Suppressor macrophage (primary cell): ENCODE measurements around the gene DISC1.
"Not testable (repeated sequence)": the region's sequence is repeated elsewhere in the genome, so short reads cannot be mapped to it uniquely, and the experiment has no call there.

ENCODE experiments used
- DNase-seq, 4 experiments: peaks; one replicate each; pipeline ENCODE4 v3.0.0-alpha.2; 2020 to 2022

DISC1 gene

DNA sequence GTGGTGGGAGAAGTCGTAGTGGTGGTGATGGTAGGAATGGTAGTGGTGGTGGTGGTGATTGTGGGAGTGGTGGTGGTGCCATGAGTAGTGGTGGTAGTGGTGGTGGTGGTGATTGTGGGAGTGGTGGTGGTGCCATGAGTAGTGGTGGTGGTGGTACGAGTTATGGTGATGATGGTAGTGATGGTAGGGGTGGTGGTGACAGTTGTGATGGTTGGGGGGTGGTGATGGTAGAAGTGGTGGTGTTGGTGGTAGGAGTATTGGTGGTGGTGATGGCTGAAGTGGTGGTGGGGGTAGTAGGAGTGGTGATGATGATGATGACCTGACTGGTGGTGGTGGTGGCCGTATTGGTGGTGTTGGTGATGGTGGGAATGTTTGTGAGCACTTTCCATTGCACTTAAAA is 107.1 kb downstream of the DISC1 start:
- DNase-seq, result no peak

DNA sequence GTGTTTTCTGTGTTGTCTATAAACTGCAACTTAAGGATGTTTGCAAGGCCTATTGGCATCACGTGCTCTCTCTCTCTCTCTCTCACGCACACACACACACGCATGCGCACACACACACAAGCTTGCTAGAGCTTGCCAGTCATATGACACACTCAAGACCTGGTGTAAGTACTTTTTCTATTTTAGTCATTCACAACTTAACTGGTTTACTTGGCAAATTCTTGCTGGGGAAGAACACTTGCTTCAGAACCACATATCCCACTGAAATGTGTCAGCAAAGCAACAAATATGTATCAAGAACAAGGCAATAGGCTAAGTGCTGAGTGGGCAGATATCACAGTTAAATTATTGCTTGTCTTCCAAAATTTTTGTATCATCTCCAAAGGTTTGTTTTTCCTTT is 107.8 kb downstream of the DISC1 start:
- peak; percentile 52 to 60 (median 59) for DNase-seq

GRCh38 chr1:231735411-231735810 is 108.8 kb downstream of the DISC1 start:
- no peak for DNase-seq

DNA sequence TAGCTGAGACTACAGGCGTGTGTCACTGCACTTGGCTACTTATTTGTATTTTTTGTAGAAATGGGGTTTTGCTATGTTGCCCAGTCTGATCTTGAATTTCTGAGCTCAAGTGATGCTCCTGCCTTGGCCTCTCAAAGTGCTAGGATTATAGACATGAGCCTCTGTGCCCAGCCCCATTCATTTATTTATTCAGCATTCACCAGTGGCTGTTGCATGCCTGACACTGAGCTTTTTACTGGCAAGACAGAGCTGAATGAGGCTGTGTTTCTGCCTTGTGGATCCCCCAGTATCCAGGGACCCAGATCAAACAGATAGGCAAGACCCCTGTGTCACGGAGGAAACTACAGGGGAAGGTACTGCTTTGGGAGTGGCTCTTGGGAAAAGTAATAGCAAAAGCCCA is 109.4 kb downstream of the DISC1 start:
- no peak for DNase-seq

DNA sequence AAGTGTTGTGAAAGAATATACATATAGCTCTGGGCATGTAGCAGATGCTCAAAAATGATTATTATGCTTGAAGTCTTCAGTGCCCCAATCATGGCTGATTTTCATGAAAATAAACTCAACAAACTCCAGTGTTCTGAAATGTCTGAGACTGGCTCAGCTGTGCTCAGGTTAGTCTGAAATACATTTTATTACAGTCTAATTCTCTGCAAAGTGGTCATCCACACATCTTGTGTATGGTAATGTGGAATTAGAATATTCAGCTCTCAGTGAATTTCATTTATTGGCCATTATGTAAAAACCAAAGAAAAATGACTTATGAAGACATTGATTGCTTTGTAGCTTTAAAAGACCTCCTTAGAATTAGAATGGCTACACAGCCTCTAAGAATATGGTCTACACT is 109.9 kb downstream of the DISC1 start:
- DNase-seq, result no peak

GRCh38 chr1:231738554-231738953 is 112.0 kb downstream of the DISC1 start:
- no peak for DNase-seq

DNA sequence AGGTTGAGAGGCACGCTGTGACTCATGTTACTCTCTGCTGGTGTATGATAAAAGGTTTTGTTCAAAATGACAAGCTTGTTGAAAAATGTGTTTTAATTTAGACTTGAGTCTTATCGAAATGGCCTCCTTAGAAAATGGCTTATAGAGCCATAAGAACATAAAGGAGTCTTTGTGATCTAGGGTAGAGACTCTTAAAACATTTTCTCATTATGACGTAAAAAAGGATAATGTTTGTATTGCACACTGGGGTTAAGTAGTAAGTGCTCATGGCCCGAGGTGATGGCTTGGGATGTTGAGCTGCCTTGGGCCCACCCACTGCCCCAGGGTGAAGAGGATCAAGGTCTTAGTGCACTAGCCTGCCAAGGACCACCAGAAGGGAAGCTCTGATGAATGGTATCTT is 117.4 kb downstream of the DISC1 start:
- no peak for DNase-seq

DNA sequence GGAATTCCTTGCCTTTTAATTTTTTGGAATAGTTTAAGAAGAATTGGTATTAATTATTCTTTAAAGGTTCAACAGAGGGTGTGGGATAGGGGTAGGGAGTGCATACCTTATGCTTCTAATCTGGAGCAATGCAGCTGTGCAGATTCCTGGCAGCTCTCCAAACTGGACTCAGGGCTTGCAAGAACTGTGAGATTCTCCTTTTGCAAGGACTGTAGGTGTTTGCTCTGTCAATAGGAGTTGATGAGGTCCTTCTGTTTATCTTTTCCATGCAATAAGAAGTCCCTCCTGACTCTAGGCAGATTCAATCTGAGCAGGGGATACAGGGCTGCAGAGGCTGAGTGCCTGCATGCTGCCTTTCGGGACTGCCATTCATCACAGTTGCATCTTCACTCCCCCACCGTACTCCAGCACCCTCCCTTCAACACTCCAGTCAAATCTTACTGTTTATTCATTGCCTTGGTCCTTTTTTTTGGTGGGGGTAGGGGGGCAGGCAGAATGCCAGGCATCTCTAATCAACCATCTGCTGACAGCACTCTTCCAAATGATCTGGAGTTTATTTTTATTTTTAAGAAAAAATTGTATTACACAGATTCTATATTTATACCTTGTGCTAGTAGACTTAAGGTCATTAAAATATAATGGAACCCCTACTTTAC is 122.3 kb downstream of the DISC1 start:
- DNase-seq, result peak in 3 of 4 experiments; percentile 10 to 28 (median 20)

GRCh38 chr1:231750296-231750695 is 123.7 kb downstream of the DISC1 start:
- no peak for DNase-seq

- DNase-seq, result peak in 3 of 4 experiments; percentile 21 to 64 (median 56)
Observed at GRCh38 chr1:231750818-231751362, 124.3 kb downstream of the DISC1 start.

DNA sequence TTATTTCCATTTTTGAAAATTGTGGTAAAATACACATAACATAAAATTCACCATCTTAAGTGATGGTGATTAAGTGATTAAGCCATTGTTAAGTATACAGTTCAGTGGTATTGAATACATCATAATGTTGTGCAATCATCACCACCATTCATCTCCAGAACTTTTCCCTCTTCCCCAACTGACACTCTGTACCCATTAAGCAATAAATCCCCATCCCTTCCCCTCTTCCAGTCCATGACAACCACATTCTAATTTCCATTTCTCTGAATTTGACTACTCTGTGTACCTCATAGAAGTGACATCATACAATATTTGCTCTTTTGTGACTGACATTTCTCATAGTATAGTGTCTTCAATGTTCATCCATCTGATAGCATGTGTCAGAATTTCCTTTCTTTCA is 124.8 kb downstream of the DISC1 start:
- peak in 1 of 4 experiments; percentile 8 for DNase-seq

- no peak for DNase-seq
Observed at GRCh38 chr1:231753313-231753712, 126.7 kb downstream of the DISC1 start.

DNA sequence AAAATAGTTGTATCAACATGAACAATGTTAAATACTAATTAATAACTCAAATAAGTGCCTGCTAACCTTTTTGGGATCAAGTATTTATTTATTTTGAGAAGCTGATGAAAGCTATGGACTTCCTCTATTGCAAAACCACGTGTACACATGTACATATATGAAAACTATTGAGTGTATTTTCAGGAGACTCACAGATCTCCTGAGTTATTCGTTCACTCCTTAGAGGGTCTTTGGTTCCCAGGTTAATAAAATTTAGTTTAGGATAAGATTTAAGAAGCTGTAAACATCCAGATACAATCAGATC is 130.5 kb downstream of the DISC1 start:
- peak in 1 of 4 experiments; percentile 67 for DNase-seq

GRCh38 chr1:231757759-231758158 is 131.2 kb downstream of the DISC1 start:
- no peak for DNase-seq

GRCh38 chr1:231761252-231761651 is 134.7 kb downstream of the DISC1 start:
- DNase-seq, result no peak

- DNase-seq, result no peak
Observed at GRCh38 chr1:231761747-231762541, 135.4 kb downstream of the DISC1 start.

DNA sequence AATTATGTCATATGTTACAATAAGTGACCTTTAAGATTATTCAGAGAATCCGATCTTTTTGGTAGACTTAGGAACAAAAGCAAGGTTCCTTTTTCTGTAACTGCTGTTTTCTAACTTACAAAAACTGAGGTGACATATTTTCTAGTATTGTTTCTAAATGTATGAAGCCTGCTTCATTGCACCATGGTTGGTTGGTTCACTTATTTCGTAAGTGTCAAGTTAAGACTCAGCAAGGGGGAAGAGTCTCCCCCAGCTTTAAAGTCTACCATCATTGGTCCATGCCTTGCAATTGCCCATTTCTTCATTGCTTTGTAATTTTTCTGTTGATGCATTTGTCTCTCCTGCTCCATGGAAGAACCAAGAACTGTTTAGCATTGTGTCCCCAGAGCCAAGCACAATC is 136.9 kb downstream of the DISC1 start:
- peak in 3 of 4 experiments; percentile 18 to 46 (median 41) for DNase-seq

GRCh38 chr1:231765825-231766224 is 139.2 kb downstream of the DISC1 start:
- not testable (repeated sequence) for DNase-seq

DNA sequence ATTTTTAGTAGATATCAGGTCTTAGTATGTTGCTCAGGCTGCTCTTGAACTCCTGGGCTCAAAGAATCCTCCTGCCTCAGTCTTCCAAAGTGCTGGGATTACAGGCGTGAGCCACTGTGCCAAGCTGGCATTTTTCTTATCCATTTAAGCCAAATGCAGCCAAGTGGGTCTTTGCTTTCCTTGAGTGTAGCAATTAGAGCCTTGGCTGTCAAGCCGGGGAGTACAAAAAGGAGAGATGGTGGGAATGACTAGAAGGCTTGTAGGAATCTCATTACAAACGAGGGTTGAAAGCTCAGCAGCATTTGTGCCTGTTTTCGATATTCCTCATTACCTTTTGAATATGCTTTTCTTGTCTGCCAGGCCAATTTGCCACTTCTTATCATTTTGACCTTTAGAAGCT is 140.9 kb downstream of the DISC1 start:
- no peak for DNase-seq

DNA sequence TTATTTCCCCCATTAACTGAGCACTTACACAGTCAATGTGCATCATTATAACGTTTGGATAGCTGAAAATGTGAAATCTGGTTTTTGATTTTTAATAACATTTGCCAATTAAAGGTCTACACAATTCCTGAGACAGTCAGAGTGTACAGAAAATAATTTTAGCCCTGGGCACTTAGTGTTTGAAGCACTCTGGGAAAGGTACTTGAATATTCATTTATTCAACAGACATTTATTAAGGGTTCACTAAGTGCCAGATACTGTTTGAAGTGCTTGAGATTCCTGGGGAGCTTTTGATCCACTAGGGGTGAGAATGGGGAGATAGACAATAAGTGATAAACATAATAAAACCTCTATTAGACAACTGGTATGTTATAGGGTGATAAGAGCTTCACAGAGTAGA is 141.8 kb downstream of the DISC1 start:
- DNase-seq, result no peak

GRCh38 chr1:231770506-231771175 is 144.1 kb downstream of the DISC1 start:
- DNase-seq, result no peak

GRCh38 chr1:231774719-231775335 is 148.2 kb downstream of the DISC1 start:
- peak; percentile 17 to 73 (median 54) for DNase-seq
